Activated CD8-positive, alpha-beta memory T cell treated with anti-CD3 and anti-CD28 coated beads, Interleukin-2, amount 50 U/mL, for 48 hours (primary cell): ENCODE measurements around the gene APOBEC4.
"Not testable (repeated sequence)": the region's sequence is repeated elsewhere in the genome, so short reads cannot be mapped to it uniquely, and the experiment has no call there.

Experiments used
- DNase-seq: peaks from one replicate; pipeline ENCODE4 v3.0.0-alpha.2; 2020

Gene APOBEC4, protein sequence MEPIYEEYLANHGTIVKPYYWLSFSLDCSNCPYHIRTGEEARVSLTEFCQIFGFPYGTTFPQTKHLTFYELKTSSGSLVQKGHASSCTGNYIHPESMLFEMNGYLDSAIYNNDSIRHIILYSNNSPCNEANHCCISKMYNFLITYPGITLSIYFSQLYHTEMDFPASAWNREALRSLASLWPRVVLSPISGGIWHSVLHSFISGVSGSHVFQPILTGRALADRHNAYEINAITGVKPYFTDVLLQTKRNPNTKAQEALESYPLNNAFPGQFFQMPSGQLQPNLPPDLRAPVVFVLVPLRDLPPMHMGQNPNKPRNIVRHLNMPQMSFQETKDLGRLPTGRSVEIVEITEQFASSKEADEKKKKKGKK

DNA sequence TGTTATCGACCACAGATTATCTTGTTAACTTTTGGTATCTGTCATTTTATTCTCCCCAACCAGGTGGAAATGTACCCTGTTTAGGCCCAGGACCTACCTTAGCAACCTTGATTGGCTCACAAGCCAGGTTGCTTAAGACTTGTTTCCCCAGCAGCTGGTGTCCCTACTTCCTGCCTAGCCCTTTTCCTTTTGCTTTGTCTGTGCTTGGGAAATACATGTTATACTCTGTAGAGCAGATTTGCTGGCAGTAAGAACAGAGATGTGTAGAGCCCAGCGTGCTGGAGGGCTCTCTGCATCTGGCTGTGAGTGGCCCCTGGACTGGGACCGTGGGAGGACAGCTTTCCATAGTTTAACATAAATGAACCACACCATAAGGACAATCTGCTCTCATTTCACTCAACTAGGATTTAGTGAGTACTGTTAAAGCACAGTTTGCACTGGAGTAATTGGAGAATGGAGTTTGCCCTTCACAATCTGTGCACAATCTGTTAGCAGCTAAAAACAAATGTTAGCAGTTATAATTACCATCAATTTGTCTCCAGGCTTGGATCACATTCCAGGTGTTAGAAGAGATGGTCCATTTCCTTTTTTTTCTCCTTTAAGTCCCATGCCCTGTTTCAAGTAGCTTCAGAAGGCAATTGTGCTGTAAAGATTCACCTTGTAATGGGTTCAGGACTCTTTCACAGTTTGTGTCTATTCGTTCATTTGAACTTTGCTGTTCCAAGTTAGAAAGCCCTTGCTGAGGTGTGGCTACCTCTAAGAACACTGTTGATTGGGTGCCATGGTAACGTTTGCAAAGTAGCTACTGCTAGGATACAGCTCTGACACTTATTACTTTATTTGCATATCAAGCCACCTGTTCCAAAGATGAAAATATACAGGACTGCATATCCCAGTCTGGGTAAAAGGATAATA, at the start of gene APOBEC4:
Gene APOBEC4 (minus strand): TSS at position 770 of the 915 bp plus-strand sequence. CDS start 4,535 bp downstream, outside the sequence.
- DNase-seq = no peak

DNA sequence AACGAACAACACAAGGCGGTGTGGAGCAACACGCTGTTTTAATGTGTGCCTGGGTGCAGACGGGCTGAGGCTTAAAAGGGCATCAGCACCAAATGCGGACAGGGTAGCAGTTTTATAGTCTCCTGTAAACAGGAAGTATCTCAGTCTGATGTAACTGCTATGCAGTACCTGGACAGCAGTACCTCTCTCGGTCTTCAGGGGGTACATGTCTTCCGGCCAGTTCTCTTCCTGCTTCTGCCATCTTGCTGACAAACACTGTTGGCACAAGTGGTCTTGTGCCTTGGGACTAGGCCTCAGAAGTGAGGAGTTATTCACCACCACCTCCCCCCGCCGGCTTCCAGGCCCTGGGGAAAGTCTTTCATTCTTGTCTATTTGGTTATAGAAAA, 49.7 kb upstream of the APOBEC4 start:
- no peak for DNase-seq

DNA sequence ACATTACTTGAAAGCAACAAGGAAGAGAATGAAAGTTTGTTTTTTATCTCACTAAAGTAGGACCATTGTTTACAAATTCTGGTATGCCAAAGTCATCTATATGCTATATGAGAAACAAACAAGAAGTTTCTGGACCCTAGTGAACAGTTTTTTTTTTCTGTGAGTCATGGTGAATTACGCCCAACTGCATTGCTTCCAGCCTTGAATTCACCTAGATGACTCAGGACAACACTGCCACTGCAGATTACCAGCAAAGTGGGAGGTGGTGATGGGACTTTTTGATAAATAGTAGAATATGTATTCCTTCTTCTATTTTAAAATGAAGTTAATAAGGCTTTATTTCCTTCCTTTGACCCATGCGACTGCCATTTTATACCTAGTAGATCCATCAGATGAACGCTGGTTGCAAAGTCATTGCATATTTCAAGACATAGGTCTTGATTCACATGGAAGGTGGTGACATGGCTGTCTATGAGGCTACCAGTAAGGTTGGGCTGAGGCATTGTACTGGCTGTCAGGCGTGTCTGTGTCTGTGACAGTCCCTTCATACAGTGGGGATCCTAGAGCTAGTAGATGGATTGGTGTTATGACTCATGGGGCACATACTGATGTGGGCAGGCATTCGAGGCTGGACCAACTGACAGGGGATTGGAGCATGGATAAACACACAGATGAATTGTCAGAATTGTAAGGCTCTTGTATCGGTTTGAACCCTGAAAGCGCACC, 49.1 kb upstream of the APOBEC4 start:
- no peak for DNase-seq

DNA sequence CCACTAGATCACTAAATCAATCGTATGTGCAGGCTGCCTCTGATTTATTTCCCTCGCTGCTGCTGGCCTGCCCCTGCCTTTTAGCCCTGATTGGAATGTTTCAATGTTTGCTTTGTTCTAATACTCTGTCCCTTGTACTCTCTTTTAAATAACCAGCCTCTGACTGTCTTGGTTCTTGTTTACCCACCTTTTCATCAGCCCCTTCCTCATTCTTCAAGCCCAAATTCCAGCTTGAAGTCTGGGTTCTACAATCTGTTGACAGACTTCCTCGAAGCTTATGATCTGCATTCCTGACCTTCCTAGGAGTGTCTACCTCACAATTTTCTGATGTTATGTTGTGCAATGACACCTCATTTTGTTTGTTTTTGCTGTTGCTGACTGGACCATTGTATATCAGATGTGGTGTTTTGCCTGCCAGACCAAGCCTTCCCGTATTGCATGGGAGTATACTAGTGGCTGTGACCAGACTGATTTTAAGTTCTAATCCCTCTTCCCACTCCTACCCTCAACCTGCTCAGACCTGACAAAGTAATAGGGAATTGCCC, 46.6 kb upstream of the APOBEC4 start:
- DNase-seq = no peak

DNA sequence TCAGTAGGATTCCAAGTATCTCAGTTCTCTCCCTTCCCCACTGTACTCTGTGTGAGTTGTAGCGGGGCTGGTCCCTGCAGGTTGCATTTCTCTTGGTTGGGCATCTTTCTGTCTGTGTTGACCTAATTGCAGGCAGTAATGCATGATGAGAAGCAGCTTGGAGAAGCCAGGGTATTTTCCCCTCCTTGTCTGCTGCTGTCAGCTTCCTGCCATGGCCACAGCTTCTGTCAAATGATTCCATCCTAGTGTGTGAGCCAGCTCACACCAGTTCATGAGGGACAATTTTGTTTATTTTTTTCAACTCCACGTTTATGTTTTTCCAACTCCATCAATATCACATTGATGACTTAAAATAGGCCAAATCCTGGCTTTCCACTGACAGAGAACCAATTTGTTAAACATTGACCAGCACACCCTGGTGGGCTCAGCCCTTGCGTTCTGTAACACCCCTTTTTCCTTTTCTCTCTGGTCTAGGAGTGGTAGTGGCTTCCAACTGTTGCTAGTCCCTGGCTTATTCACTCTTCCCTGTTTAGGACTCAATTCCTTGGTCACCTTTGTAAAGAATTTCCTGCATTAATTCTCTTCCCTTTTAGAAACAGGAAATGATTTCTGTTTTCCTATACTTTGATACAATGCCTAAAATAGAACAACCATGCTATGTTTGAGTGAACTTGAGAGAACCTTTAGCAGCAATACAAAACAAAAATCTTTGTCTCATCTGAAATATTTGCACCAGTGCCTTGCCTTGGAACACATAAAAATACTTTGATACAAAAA, 44.9 kb upstream of the APOBEC4 start:
- DNase-seq = no peak

DNA sequence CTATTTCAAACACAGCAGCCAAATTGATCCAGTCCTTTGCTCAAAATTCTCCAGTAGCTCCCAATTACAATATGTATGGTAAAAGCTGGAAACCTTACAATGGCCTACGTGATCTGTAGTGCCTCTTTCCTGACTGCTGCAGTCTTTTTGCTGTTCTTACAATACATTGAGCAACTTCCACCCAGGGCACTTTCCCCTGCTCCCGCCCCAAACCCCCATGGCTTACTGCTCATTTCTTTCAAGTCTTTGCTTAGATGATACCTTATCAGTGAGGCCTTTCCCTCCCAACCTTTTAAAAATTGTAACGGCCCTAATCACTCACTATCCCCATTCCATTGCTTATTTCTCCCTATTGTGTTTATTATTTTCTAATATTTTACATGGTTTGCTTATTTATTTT, 43.9 kb upstream of the APOBEC4 start:
- no peak for DNase-seq

DNA sequence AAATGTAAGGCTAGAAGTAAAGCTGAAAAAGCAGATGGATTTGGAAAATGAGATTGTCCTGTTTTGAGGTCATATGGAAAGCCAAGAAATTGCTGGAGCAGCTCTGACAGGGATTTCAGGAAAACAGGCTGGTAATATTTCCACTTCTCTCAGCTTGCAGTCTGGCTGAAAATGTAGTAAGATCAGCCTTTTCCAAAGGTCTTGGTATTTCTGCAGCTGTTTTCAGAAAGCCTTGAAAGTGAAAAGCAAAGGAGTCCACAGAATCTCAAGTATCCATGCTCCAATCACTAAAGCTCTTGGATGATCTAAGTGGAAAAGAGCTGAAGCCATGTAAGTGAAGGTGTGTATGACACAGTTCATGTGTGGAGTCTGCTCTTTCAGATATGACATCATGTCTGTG, 41.6 kb upstream of the APOBEC4 start:
- no peak for DNase-seq

DNA sequence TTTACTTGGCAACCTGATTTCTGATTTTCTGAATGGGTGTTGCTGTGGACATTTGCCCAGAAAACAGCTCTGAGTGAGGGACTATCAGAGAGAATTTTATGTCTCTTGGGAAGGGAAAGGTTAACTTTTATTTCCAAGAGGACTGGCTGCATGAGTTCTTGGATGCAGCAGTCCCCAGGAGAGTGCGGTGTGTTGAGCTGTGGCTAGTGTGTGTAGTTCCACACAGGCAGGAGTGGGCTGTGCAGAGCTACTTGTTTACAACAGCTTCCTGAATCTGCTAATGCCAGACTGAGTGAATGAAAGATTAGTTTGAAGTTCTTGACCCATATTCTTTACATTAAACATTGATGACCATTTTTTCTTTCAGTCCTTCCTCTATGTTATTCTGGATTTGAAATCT, 41.0 kb upstream of the APOBEC4 start:
- no peak for DNase-seq

DNA sequence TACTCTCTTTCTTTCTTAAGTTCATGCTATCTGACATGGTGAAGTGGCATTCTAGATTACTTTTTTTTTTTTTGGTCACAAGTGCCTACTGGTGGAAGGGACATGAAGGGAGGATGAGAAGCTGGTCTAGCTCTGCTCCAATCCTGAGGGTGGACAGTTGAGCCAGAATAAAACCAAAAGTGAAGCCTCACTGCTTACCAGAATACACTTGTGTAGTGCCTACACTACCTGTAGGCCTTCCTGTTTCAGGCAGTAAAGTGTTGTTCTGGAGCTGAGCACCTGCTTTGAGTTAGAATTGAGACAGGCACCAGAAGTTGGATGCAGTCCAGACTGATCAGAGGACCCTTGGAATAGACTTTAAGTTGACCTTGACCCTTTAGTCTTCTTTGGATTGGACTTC, 40.4 kb upstream of the APOBEC4 start:
- no peak for DNase-seq

DNA sequence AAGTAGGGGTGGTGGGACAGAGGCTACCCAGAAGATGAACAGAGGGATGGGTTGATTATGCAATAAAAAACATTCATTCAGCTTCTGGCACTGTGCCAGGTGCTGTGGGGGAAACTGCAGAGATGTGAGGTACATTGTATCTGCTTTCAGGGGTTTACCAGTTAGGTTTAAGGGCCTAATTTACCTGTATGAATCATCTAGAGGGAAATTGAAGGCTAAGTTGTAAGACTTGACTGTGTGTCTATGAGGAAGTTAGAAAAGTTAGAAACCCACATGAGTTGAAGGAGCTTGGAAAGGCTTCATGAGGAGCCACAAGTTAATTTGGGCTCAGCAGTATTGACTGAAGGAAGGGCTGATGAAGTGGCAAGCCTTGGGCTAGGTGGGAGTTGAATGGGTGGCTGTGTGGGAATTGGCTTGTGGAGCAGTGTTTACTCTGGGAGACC, 36.7 kb upstream of the APOBEC4 start:
- no peak for DNase-seq

DNA sequence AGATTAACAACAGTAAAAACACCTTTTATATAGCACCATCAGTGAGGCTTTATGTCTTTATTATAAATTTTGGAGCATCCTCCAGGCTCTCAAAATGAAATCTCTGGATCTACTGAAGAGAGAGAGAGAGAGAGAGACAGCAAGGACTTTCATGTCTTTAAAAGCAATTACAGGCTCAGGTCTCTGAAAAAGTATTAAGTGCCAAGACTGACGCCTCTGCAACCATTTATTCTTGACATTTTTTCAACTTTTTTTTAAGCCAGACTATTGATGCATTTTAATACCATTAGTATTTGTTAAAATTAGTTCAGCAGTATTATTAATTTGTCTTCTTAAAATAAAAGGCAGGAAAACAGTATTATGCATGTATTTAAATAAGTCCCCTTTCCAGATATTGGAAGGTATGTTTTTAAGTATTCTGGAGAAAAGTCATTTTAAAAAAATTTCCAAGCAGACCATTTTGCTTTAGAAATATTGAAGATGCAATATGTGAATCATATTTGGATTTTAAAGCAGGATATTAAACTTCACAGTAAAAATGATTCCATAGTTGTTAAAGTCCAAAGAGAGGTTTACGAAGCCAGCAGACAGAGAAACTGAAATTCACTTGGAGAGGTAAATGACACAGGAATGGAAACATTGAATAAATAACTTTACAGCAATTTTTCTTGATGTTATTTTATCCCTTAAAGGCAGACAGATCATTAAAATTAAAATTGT, 35.4 kb upstream of the APOBEC4 start:
- no peak for DNase-seq

DNA sequence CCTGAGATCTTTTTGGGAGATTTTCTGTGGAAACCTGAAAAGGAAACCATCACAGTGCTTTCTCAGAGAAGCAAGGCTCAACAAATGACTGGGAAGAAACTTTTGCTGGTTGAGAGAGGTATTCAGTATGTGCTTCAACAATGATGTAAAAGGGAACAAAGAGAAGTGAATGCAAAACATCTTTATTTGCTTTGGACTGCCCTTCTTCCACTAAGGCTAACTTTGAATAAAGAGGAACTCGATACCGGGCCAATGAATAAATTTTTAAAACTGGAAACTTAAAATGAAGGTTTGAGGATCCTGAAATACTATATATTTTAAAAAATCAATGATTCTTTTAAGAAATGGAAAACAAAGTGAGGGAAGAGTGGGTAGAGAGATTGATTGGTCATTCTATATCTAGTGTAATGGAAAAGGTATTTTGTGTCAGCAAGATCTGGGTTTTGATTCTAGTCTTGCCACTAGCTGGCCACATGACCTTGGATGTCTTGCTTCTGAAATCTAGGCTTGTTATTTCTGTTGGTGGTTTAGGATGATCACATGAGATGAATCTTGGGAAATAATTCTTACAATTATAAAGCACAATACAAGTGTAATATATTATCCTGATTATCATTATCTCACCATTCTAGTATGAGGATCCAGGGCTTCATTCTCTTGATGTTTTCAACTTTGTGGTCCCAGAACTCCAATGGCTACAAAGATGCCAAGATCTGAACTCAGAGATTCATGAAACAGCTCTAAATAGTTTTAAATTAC, 34.6 kb upstream of the APOBEC4 start:
- DNase-seq = no peak

DNA sequence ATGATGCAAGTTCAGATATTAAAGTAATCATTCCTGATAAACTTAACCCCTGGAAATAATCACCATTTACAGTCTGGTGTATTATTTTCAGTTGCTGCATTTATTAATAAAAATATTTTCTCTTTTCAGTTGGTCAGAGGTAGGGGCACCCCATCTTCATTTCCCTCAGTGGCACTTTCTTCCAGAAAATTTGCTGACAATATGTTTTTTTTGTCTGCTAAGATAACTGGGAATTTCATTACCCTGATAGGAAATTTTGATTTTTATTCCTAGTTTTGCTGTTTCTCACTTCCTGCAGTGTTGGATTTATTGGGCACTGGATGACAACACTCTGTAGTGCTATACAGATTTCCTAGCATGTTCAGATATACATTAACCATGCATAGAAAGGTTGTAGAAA, 33.1 kb upstream of the APOBEC4 start:
- no peak for DNase-seq

DNA sequence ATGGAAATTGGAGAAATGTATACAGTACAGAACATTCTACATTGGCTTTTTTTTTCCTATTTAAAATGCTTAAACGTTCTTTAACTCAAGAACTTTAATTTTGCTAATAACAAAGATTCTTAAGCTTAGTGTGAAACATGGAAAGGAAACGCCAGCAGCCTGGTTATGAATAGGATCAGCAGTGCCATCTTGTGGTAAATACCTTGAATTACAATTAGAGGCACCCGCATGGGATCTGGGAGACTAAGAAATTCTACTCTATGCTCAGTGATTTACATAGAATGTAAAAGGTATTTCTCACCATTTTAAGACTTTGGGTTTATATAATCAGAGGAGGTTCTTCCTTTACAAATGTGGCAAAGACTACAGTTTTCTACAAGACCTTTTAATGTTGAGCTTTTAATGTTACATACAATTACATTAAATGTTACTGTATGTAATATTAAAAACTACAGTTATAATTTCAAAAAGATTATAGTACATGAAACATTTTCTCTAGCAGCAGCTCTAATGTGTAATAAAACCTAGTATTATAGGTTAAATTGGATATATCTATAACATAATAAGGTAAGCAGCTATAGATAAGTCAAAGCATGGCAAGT, 32.1 kb upstream of the APOBEC4 start:
- no peak for DNase-seq

DNA sequence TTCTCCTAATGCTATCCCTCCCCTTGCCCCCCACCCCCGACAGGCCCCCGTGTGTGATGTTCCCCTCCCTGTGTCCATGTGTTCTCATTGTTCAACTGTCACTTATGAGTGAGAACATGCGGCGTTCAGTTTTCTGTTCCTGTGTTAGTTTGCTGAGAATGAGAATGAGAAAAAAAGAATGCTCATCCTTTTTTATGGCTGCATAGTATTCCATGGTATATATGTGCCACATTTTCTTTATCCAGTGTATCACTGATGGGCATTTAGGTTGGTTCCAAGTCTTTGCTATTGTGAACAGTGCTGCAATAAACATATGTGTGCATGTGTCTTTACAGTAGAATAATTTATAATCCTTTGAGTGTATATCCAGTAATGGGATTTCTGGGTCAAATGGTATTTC, 26.2 kb upstream of the APOBEC4 start:
- not testable (repeated sequence) for DNase-seq

DNA sequence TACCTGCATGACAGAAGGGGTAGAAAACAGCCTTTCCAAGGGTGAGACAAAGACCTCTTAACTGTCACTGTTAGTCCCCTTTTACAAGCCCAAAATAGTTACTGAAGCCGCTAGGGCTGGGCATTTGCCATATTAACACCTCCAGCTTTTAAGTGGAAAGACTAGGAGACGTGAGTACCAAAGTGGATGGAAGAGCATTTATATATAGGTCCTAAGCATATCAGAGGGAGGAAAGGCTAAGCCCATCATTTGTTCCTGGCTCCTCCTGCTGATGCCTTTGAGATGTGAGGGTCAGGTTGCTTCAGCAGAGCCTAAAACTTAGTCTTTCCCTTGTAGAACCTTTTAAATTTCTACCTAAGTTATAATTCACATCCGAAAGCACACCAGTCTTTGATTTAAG, 25.7 kb upstream of the APOBEC4 start:
- DNase-seq = no peak

DNA sequence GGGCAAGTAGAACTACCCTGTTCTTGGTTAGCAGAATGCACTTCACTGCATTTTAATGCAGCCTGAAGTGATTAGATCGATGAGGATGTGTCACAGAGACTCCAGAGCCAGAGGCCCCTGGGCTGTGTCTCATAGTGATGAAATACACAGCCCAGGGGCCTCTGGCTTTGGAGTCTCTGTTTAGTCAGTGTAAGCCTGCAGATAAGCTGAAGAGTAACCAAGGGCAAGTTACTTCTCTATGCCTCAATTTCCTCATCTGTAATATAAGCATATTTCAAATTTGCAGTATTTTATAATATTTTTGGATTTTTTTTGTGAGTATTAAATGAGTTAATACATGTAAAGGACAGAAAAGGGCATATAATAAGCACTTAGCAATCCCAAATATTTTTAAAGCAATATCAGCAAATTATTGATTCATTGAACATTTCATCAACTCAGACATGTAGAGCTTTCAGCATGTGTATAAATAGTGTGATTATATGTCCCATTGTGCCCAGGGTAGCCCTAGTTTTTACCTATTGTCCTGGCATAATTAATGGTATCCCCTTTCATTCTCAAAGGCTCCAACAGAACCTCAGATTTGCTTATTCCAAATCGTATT, 23.6 kb upstream of the APOBEC4 start:
- DNase-seq = no peak

DNA sequence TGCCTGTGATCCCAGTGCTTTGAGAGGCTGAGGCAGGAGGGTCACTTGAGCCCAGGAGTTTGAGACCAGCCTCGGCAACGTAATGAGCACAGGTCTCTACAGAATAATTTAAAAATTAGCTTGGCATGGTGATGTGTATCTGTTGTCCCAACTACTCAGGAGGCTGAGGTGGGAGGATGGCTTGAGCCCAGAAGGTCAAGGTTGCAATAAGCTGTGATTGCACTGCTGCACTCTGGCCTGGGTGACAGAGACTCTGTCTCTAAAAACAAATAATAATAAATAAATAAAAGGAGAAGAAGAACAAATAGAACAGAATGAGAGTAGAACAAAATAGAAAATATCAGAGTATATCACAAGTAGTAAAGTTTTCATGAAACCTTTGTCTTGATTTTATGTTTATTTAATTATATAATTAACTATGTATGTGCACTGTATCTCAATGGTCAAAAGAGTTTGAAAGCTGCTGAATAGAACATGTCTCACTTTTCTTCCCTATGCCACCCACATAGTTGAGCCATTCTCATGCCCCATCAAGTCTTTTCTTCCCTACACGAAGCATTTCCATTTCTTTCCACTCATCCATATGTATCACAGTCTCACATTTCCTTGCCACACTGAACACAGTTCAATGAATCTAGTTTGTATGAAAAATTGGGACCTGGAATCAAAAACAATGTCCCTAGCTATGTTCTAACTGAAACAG, 22.9 kb upstream of the APOBEC4 start:
- no peak for DNase-seq

DNA sequence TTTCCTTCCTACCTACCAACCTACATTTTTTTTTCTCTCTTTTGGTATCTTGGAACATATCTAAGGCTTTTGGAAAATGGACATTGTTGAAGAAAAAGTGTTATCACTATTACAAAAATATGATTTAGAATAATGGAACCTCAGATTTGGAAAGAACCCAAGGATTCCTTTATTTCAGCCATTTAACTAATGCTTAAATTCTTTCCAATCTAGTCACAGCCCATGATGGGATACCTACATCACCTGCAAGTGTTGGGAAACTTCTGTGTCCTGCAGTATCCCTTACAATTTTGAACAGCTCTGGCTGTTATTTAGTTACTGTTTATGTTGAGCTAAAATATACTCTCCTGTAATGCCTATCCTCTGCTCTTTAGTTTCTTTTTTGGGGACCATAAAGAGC, 22.3 kb upstream of the APOBEC4 start:
- no peak for DNase-seq
